ENCODE results near the gene NRCAM.
A peak's percentile ranks its signal among the peaks of the same experiment; 100 is the strongest.

NRCAM gene

GRCh38 chr7:108103558-108104298, 352.5 kb downstream of the NRCAM start:
- no peak for TF ChIP-seq CTCF (IDR thresholded peaks at IDR 0.05; ENCODE audit: low read depth, low read length)
- no peaks in the 10 kb centered on the region for H3K9me3 ChIP-seq
- no peak for DNase-seq
- H3K36me3 ChIP-seq: no peaks in the 10 kb centered on the region
- H3K4me3 ChIP-seq (ENCODE audit: low read depth, low read length): no peak overlapping the region
- no peaks in the 10 kb centered on the region for H3K27me3 ChIP-seq
- H3K4me1 ChIP-seq: no peaks in the 10 kb centered on the region; the same call in 1 of the 2 replicates

GRCh38 chr7:108102671-108103312, 353.4 kb downstream of the NRCAM start:
- Histone ChIP-seq H3K27me3 (no peaks in the 10 kb centered on the region), H3K36me3 (no peaks in the 10 kb centered on the region), H3K4me1 (no peaks in the 10 kb centered on the region), H3K4me3 (ENCODE audit: low read depth, low read length) (no peak overlapping the region), H3K9me3 (no peaks in the 10 kb centered on the region)
- no peak for TF ChIP-seq CTCF (IDR thresholded peaks at IDR 0.05; ENCODE audit: low read depth, low read length)
- DNase-seq: no peak

GRCh38 chr7:108101759-108102158, 354.5 kb downstream of the NRCAM start:
- H3K27me3 ChIP-seq: no peaks in the 10 kb centered on the region
- no peaks in the 10 kb centered on the region for H3K36me3 ChIP-seq
- H3K4me3 ChIP-seq (ENCODE audit: low read depth, low read length): no peak overlapping the region
- no peak for DNase-seq
- no peaks in the 10 kb centered on the region for H3K9me3 ChIP-seq
- no peak for TF ChIP-seq CTCF (IDR thresholded peaks at IDR 0.05; ENCODE audit: low read depth, low read length)
- H3K4me1 ChIP-seq: no peaks in the 10 kb centered on the region

GRCh38 chr7:108099713-108100112, 356.5 kb downstream of the NRCAM start:
- Histone ChIP-seq H3K27me3 (no peaks in the 10 kb centered on the region), H3K9me3 (no peaks in the 10 kb centered on the region), H3K4me1 (peaks cover 8% of the 10 kb centered on the region), H3K36me3 (no peaks in the 10 kb centered on the region), H3K4me3 (ENCODE audit: low read depth, low read length) (no peak overlapping the region)
- DNase-seq: no peak
- TF ChIP-seq CTCF (IDR thresholded peaks at IDR 0.05; ENCODE audit: low read depth, low read length): no peak

- no peak overlapping the region for H3K4me3 ChIP-seq (ENCODE audit: low read depth, low read length)
- no peaks in the 10 kb centered on the region for H3K27me3 ChIP-seq
- no peaks in the 10 kb centered on the region for H3K9me3 ChIP-seq
- peak; percentile 77 for TF ChIP-seq CTCF (IDR thresholded peaks at IDR 0.05; ENCODE audit: low read depth, low read length)
- no peaks in the 10 kb centered on the region for H3K36me3 ChIP-seq
- peaks cover 8% of the 10 kb centered on the region for H3K4me1 ChIP-seq
- peak; percentile 25 for DNase-seq
Measured at GRCh38 chr7:108097703-108098102, 358.5 kb downstream of the NRCAM start.

Measured in BE2C (cell line).